Stimulated activated CD8-positive, alpha-beta memory T cell treated with anti-CD3 and anti-CD28 coated beads, Interleukin-15, amount 100 ng/mL, for 48 hours (primary cell): ENCODE measurements around the gene RBM38.

Experiments used
- DNase-seq, 2 donors: peaks; one replicate each; pipeline ENCODE4 v3.0.0-alpha.2; 2020; ENCODE audit warnings: low read depth in 2 of 2

Gene RBM38

DNA sequence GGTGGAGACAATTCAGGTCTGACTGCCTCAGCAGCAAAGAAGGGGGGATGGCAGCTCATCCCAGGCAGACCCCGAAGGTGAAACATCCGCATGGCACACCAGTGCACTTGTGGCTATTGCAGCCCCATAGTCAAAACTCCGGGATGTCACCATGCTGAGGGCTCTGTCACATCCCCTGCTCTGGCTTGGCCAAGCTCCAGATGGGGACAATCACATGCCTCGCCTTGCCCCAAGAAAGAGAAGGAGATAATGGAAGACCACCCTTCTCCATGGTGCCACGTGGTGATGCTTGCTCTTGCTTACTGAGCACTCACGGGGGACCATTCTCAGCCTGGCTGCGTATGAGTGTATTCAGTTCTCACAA lies 60.2 kb downstream of the RBM38 start:
- no peak for DNase-seq

DNA sequence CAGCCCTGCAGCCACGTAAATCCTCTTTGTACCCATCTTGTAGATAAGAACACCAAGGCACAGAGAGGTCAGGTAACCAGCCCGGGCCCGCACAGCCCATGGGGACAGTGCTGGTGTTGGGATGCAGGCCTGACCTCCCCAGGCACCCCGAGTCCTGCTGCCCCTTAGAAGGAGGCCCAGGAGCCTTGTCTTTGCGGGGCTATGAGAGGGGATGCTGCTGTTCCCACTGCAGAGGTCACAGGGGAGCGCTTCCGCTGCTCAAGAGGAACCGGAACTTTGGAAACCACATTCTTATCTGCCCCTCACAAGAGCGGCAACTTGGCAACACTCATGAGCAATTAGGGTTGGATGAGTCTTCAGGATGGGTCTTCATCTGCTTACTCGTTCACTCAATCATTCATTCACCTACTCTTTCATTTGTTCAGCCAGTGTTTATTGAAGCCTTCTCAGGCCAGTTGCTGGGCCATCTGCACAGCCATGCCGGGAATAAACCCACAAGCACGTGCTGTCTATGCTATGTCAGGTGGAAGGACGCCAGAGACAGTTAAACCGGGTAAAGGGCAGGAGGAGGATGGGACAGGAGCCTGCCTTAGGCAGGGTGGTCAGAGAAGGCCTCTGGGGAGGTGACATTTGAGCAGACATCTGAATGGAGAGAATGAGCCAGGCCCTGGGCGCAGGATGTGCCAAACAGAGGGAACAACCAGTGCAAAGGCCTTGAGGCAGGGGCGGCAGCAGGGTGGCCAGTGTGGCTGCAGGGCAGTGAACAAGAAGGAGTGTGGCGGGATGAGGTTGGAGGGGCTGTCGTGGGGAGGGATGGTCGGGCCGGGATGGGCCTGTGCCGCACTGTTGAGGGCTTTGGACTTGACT lies 60.8 kb downstream of the RBM38 start:
- DNase-seq = no peak

DNA sequence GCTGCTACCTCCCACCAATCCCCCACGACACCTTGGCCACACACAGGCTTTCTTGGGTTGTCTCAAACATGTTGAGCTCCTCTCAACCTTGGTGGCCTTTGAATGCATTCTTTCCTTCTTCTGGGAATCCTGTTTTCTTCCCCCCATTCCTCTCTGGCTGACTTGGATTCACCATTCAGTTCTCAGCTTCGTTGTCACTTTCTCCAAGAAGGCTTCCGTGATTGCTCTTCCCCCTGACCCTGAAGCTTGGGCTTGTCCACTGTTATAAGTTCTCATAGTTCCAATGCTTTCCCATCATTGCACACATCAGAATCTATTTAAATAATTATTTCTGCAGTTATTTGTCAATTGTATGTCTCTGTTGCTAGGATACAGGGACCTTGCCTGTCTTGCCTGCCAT lies 64.2 kb downstream of the RBM38 start:
- no peak for DNase-seq

DNA sequence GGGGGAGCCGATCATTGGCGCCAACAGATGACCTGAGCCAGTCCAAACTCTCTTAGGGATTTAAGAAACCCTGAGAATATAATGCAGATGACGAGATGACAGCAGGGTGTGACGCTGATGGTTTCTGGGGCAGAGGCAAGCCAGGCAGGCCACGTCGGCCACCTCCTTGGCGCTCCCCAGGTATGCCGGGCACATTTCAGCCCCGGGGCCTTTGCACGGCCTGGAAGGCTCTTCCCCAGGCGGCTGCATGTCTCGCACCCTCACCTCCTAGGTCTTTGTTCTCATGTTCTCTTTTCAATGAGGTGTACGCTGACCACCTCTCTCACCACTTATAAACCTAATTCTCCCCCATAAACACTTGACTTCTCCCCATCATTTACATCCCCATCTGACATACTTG lies 64.9 kb downstream of the RBM38 start:
- no peak for DNase-seq

DNA sequence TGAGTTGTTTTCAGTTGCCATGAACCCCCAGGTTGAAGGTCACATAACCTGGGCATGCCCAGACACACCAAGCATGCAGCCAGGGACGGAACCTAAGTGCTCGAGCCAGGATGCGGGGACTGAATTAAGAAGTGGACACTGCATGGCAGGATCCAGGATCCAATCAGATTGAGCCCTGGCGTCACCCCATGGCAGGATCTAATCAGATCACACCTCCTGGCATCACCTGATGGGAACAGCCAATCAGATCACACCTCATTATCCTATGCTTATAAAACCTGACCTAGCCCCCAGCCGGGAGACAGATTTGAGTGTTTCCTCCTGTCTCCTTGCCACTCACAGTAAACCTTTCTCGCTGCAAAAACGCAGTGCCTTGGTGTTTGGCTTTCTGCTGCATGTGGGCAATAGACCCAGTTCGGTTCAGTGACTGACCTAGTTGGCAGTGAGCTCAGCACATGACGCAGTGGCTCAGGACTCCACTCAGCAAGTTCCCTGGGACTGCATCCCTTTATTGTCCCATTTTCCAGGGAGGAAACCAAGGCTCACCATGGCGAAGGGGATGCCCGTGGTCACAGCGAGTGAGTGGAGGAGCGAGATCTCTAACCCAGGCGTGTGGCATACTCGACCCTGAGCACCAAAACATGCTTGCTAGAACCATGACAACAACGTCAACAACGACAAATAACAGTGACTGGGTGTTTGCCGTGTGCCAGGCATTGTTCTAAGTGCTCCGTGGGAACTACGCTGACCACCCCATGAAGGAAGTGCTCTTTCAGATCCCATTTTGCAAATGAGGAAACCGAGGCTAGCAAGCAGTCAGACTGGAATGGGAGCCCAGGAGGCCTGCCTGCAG lies 66.3 kb downstream of the RBM38 start:
- no peak for DNase-seq

DNA sequence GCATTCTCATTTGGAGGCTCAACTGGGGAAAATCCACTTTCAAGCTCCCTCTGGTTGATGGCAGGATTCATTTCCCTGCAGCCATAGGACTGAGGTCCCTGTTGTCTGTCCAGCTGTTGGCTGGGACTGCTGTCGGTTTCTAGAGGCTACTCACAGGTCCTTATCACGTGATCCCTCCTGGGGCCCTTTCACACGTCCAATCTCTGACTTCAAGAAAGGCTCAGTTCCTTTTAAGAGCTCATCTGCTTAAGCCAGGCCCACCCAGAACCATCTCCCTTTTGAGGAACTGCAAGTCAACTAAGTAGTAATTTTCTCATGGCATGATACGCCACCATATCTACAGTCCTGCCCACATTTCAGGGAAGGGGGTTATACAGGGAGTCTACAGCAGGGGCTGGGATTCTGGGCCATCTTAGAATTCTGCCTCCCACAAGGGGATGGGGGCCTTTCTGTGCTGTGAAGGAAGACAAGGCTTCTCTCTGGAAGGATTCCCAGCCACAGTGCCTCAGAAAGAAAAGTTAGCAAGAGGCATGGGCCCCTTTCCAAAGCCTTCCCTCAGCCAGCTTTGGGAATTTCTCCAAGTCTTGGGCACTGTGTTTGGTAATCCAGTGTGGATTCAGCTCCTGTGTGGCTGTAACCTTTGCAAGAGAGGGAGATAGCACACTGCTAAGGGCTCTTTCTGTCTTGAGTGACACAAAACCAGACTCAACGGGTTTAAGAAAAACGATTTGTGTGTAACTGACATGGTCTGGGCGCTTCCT lies 67.4 kb downstream of the RBM38 start:
- DNase-seq = no peak
